NCI-H146 (cell line): ENCODE results near the gene HOXB5.
A peak's percentile ranks its signal among the peaks of the same experiment; 100 is the strongest.

Experiments used
- DNase-seq: peaks from one replicate; lab custom pipeline; 2025; lab: John Stamatoyannopoulos, UW

Gene HOXB5

DNA sequence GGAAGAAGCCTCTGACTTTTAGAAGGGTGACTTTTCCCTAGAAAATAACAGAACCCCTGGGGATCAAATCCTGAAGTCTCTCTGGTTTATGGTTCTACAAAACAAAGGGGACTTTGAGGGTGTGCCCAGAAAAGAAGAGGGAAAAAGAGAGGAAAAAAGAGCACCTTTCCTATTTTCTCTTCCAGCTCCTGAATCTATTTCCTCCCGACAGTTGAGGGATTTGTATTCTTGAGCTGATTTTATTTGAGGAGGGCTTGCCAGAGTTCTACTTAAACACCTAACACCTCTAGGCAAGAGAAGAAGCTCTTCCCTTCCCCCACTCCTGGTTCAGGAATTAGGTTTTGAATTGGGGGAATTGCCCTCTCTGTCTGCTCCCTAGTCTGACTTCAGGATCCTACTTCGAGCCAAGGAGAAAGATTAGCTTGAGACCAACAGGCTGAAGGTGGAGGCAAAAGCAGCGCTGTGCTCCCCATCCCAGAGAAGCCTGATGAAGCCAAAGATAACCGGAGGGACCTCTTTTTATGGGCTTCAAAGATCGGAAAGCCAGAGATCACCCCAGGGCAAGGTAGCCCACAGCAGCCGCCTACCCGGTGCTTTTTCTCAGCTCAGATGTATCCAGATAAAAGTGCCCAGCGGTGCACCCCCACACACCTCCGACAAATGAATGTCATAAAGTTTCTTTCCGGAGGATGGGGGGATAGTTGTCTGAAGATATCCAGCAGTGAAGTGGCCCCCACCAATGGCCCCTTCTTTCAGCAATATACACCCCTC is 4.3 kb downstream of the HOXB5 start:
- DNase-seq: no peak

DNA sequence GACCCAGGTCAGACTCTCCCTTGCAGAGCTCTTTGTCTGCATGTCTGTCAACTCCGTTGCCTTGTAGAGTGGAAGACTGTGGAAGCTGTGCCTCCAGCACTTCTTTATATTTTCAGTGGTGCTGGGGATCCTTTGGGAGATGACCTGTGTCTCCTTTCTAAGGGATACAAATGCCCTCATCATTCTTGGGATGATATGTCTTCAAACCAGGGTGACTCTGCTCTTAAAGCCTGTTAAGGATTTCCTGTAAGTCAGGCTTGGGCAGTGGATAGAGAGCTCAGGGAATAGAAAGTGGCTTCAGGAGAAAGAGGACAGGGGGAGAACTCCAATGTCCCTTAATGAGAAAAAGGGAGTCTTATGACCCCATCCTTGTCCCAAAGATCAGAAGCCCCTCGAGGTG is 5.1 kb downstream of the HOXB5 start:
- no peak for DNase-seq

DNA sequence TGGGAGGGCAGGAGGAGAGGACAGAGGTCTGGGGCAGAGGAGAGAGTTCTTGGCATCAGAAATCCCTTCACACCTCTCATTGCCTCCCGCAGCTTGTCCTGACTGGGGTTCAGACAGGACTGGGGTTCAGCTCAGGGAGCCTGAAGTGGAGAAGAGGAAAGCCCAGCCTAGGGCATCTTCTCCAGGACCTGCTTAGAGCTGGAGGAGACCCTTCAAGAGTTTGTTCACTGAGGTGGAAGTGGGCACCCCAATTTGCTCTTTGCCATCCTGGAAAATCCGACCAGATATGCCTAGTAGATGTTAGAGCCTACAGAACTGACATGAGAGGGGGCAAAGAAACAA is 5.5 kb downstream of the HOXB5 start:
- DNase-seq: no peak

DNA sequence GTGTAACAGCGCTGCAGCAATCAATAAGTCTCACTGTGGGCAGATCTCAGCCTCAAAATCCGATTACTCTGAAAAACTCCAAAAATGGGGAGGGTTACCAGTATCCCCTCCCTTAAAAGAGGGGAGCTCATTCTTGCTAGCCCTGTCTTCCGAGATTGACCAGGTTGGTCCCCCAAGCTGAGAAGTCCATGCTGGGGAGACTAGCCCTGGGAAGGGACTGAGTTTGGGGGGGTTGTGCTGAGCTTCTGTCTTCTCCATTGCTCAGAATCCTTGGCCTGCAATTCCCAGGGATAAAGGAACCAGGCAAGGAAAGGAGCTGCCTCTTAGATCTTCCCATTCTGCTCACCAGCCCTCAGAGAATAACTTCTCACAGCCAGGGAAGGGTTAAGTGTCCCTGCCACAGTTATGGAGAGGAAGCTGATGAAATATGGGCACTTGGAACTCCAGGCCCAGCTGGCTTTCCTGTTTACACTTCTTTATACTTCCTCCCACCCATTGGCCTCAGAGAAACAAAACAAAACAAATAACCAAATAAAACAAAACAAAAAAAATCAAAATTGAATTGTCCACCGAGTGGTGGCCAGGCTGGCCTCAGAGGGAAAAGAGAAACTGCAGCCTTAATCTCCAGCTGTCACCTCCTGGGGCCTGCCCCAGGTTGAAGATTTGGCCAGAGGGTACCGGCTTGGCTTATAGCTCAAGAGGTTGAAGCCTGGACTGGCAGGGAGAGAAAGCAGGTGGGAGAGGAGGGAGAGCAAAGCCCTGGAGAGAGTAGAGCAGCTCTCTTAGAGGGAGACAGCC is 6.1 kb downstream of the HOXB5 start:
- DNase-seq: peak; percentile 41

DNA sequence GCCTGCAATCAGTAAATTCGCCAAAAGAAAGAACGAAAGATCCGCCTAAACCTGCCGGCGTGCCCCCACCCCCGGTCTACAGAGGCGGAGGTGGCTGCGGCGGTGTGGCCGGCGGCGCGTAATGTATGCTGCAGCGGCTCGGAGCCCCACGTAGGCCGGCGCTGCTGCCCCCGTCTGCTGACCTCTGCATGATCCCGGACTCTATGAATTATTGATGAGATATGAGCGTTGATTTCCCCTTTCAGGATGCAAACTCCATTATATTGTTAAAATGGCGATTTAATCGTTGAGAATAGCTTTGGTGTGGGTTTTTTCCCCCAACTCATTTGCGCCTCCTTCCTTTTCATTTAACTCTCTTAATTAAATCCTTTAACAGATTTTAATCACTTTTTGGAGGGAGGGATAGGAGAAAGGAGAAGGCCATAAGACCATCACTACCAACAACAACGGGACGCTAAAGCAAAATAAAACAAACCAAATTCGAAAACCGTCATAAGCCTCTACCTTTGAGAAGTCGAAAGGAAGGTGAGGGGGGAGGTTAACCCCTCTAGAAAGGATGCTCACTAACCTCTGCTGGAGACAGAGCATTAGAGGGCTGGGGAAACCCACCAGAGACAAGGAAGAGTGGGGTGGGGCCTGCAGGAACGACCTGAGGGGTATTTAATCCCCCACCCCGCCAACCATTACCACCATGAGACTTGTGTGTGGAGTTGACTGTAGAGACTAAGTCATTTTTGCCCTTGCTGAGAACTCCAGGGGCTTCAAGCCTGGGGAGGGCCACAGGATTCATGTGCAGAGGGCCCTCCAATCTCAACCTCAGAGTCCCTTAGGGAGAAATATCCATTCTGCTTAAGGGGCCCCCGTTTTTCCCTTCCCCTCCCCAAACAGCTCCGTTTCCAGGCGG is 7.0 kb downstream of the HOXB5 start:
- peak; percentile 36 for DNase-seq

DNA sequence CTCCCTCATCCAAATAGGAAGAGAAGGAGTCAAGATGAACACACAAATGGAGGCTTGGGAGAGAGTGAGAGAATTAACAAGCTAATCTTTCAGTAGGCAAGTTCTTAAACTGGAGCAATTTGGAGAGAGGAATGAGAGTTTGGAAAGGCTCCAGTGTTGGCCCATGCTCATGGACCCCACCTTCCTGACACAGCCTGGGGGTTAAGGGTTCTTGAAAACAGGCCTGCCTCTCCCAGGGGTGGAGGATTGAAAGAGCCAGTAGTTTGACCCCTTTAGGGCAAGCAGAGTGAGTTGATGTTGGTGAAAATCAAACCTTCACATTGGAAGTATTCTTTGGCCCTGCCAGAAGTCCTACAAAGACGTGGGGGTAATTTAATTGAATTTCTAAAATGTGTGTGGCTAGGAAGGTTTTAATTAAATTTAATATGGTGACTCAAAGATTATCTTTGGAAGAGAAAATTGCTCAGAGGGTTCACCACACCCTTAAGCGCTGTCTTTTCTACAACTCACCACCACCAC is 9.3 kb downstream of the HOXB5 start:
- no peak for DNase-seq

DNA sequence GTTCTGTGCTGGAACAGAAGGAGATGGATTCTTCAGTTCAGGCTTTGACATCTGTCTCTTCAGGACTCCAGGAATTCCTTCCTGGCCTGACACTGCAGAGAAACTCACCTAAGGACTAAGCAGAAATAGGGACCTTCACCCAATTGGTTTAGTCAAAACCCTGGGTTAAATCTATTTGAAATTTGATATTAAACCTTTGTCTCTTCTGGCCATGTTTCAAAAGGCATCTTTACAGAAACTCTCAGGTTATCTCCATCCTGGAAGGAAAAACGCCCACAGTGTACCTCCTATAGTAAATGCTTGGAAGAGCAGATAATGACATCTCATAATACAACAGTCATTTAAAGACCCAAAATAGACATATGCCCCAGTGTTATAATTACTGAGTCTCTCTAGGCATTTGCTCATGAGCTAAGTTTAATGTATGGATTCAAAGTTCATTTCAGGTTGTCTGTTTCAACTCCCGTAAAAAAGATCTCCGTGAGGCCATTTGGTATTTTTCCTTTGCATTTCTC is 9.8 kb downstream of the HOXB5 start:
- no peak for DNase-seq

DNA sequence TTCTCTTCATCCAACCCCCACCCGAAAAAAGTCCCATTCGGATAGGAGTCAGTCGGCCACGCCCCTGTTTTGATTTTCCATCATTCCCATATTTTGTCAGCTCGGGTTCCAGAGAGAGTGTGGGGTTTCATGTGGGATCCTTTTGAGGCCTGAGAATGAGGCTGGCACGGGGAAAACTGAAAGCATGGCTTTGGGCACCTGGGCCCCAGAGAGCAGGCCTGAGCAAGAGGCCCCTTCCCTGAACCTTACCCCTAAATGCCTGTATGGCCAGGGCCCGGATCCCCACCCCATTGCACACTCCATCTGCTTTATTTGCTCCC is 10.9 kb downstream of the HOXB5 start:
- DNase-seq: no peak

DNA sequence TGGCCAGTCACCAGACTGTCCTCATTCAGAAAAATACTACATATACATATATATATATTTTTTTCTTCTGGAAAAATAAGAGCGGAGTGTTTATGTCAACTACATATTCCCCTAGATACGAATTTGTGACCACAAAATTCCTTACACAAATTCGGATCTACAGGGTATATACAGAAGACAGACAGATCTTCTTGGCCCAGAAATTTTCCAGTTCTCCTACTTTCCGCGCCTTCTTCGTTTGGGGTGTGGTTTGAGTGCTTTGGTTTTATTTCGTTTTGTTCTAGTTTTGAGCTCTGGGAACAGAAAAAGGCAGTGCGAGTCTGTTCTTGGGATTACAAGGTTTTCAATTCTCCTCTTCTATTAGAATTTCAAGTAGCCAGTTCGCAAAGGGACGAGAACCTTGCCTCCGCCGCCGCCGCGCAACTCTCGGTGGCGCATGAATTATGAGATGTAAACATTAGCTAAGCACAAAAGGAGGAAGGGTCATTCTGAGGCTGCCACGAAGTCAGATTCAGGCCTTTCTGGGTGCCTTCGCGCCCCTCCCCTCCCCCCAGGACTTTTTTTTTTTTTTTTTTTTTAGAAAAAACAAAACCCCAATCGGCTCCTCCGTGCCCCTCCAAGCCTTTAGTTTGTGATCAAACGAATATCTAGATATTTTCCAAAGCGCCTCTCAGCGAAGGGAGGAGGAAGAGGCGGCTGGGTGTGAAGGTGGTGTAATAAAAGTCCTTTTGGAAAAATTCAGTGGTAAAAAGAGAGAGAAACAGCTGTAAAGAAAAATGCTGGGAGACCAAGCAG is 13.6 kb downstream of the HOXB5 start:
- no peak for DNase-seq

DNA sequence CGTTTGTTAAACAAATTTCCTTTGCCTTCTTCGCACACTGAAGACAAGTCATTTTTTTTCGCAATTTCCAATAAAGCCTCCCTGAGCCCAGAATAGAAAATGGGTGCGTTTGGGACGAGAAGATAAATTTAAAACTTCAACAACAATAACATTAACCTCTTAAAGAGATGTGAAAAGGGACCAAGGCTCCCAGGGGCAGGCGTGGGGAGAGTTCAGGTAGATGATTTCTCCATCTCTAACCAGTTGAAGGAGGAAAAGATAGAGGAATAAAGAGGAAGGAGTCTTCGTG is 14.2 kb downstream of the HOXB5 start:
- no peak for DNase-seq

DNA sequence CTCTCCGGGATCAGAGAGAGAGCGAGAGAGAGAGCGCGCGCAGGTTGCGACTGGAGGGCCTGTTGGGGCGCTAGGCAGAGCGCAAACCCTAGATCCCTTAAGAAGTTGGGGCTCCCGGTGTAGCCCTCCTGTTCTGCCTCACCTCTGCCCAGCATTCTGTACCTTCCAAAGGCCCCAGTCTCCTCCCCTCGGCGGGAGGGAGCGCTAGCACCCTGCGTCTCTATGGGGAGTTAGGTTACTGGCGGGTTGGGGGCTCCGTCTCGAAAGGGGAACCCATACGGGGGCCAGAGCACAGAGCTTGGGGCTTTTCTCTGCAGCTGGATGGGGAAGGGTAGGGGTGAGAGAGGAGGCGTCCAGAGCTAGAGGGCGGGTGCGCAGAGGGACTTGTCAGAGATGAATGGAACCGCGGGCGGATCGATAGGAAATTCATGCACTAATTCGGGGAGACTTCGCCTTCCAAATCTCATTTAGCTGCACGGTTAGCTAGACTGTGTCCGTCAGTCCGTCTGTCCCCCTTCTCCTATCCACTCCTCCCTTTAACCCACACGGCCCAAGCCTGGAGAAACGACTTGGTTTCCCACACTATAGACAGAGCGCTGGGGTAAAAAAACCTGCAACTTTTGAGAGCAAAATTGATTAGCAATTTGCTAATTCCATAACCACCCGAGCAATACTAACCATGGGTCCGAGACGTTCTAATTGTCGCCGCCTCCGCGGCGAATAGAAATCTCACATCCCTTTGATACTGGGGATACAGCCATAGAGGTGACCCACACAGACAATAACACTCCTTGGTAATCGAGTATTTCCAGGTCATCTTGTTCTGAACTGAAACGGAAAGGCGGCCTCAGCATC is 14.7 kb downstream of the HOXB5 start:
- no peak for DNase-seq

DNA sequence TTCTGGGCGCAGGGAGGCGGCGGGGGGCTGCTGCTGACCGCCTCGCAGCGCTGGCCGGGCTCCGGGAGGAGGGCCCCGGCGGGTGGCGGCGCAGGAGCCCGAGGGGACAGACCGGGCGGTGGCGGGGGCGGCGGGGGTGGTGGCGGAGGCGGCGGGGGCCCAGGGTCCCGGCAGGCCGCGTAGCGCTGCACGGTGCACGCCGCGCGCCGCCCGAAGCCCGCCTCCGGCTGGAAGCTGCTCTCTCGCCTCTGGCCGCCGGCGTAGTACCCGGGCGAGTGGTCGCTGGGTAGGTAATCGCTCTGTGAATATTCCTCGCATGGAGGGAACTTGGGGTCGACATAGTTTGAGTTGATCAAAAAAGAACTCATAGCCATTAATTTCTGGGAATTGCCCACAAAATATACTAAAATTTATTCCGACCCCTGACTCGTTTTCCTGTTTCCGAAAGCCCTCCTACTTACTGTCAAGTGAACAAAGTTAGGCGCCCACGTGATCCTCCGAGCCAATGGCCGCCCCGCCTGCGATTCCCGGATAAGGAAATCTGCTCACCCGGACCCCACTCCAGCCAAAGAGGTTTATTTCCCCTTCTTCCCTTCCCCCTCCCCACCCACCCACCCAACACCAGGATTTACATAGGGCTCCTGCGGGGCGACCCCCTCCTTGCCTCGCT is 15.5 kb downstream of the HOXB5 start, which contains the start of gene HOXB4:
Gene HOXB4, minus strand, starts transcription at position 405 of the 670 bp plus-strand sequence. Its CDS starts 31 bp downstream, at position 374.
- peak; percentile 32 for DNase-seq

DNA sequence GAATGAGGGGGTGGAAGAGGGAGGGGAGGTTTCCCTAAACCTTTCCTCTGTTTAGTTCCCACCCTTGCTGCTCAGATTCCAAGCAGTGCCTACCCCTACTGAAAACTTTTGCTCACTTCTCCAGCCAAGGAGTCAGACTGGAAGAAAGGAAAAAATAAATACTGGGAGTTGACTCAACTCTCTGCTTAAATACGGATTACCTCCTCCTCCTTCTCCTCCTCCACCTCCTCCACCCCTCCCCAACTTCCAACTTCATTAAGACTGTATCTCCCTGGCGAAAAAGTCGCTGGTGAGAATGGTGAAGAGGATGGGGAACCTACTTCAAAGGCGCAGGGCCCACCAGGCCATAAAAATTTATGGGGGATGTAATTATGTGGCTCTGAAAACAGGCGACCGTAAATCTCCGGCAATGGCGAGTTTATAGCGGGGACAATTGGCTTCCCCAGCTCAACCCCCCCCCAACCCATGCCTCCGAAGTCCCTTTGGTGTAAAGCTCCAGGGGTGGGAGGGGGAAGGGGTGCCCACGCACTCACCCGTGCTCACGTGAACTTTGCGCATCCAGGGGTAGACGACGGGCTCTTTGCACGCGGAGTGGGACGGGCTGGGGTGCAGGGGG is 16.1 kb downstream of the HOXB5 start:
- no peak for DNase-seq

DNA sequence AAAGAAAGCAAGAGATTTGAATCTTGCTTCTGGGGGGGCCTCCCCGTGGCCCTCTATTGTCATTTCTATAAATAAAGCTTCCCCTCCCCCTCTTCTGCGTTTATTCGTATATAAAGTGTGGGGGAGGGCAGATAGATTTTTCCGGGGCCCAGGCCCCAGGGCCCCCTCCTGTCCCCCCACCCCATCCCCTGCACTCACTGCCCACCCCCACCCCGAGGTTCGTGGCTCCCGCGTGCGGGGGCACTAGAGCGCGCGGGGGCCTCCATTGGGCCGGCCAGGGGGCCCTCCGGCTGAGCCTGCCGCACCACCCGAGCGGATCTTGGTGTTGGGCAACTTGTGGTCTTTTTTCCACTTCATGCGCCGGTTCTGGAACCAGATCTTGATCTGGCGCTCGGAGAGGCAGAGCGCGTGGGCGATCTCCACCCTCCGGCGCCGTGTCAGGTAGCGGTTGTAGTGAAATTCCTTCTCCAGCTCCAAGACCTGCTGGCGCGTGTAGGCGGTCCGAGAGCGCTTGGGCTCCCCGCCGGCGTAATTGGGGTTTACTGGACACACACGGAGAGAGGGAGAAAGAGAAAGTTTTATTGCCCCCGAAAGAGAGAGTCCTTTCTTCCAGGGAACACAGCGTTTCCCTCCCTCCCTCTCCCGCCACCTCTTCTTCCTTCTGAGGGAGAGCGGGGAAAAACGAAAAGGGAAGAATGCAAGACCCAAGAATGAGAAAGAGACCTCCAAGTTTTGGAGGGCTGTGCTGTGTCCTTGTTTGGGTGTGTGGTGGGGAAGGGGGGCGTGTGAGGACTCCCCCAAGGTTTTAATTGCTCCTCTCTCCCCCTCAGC is 16.9 kb downstream of the HOXB5 start:
- DNase-seq: no peak

DNA sequence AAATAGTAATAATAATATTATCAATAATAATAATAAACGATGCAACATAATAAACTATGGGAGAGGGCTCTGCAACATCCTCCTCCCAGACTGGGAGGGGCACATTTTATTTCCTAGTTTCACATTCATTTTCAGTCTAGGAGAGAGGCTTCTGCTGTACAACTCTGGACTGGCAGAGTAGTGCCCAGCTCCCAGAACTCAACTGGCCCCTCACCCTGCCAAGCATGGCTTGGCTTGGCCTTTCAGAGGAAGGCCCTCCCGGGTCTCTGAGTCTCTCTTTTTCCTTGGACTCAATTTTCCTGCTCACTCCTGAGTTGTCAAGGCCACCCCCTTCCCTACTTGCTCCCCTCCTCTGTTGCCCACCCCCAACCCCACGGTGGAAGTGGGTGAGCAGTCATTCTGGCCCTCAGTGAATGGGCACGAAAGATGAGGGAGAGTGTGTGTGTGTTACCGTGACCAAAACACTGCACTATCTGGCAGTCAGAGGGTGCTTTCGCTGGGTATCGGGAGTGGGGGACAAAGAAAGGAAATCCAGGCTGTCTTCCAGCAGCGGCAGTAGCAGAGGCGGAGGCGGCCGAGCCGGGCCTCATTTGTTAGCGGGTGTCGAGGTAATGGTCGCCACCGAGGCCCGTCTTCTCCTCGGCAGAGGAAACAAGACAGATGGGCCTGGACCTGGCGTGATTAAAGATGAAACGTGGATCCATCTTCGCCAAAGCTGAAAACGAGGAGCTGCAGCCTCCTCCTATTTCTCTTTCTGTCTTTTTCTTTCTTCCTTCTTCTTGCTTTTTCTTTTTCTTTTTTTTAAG is 17.7 kb downstream of the HOXB5 start:
- DNase-seq: no peak

DNA sequence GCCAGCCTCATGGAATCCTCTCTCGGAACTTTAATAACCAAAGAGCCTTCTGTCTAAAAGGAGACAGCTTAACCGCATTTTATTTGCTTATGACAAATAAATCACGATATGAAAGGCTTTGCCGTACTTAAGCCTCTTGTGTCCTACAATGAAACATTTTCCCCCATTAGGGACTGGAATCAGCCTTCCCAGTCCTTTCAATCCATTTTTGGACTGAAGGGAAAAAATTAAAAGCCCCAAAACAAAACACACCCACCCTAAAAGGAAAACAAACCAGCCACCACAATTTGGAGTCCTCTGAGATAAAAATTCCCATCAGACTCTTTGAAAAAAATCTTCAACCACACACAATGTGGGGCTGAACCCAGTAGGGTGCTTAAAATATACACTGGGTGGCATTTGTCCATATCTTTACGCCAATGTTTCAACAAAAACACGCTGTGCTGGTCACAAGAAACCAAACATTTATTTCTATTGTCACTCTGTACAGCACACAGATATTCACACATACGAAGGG is 18.5 kb downstream of the HOXB5 start:
- no peak for DNase-seq

DNA sequence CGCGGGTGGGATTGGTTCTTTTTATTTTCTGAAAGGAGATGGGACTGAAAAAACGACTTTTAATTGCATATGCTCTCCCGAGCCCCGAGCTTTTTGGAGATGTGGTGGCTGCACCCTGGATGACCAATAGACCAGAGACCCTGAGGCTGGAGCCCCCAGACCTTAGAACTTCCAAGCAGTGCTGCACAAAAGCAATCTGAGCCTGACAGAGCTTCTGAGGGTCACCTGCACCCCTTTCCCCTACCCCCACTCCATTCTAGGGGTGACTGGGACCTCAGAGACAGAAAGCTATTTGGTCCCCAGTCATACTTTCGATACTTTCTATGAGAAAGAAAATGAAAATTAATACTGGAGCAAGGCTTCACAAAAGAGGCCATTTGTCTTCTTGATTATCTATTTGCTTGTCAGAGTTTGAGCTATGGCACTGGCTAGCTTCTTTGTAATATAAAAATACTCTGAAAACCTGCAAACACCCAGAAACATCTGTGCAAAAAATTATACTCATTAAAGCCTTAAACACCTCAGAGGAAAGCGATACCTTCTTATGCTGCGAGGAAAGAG is 19.0 kb downstream of the HOXB5 start:
- DNase-seq: no peak
